Stimulated activated CD8-positive, alpha-beta memory T cell treated with anti-CD3 and anti-CD28 coated beads, Interleukin-4, amount 100 ng/mL, for 48 hours (primary cell): ENCODE data around the gene ATG7.
"Not testable (repeated sequence)": the region's sequence is repeated elsewhere in the genome, so short reads cannot be mapped to it uniquely, and the experiment has no call there.

Experiments used
- DNase-seq: peaks from one replicate; pipeline ENCODE4 v3.0.0-alpha.2; 2020

ATG7 gene

DNA sequence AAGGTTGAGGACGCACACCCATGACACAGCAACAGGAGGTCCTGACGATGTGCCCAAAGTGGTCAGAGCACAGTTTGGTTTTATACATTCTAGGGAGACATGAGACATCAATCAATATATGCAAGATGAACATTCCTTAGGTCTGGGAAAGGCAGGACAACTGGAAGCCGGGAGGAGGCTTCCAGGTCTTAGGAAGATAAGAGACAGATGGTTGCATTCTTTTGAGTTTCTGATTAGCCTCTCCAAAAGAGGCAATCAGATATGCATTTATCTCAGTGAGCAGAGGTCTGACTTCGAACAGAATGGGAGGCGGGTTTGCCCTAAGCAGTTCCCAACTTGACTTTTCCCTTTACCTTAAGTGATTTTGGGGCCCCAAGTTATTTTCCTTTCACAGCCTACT is 16.7 kb upstream of the ATG7 start:
- not testable (repeated sequence) for DNase-seq

- DNase-seq: no peak
These were observed 13.2 kb upstream of the ATG7 start for GRCh38 chr3:11258958-11259357.

DNA sequence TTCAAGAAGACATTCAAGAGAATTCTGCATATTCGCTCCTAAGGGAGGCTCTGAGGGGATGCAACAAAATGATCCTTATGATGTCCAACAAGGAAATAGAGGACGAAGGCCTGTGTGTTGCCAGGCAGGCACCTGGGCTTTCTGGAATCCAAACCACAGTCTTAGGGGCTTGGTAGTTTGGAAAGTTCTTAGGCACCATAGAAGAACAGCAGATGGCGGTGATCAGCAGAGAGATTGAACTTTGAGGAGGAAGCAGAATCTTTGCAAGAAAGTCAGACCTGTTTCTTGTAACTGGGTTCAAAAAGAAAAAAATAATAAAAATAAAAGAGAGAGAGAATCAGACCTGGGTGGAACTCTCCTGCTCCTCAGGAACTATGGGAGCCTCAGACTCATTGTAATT is 11.7 kb upstream of the ATG7 start:
- no peak for DNase-seq

DNA sequence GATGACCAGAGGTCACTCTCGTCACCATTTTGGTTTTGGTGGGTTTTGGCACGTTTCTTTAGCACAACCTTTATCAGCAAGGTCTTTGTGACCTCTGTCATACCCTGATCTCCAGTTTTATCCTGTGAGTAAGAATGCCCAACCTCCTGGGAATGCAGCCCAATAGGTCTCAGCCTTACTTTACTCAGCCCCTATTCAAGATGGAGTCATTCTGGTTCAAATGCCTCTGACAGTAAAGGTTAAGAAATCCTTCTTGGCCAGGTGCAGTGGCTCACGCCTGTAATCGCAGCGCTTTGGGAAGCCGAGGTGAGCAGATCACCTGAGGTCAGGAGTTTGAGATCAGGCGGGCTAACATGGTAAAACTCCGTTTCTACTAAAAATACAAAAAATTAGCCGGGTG is 3.2 kb upstream of the ATG7 start:
- DNase-seq: no peak

- no peak for DNase-seq
These were observed 843 bp downstream of the ATG7 start for GRCh38 chr3:11272906-11273574.

DNA sequence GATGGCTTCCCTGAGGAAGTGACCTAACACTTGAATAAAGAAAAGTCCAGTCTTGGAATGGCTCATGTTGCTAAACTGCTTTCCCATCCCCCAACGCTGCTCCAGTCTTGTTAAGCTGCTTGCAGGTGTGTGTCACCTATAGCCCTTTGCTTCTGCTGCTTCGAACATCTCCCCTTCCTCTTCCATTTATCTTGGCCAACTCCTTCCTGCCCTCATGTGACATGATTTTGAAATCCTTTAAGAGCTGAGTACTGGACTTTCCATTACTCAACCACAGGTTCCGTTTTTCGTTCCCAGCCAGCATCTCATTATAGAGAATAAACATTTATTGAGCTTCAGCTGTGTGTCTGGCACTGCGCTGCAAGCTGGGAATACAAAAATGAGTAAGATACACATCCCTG is 1.7 kb downstream of the ATG7 start:
- no peak for DNase-seq

- DNase-seq: no peak
These were observed 2.5 kb downstream of the ATG7 start for GRCh38 chr3:11274566-11275142.

DNA sequence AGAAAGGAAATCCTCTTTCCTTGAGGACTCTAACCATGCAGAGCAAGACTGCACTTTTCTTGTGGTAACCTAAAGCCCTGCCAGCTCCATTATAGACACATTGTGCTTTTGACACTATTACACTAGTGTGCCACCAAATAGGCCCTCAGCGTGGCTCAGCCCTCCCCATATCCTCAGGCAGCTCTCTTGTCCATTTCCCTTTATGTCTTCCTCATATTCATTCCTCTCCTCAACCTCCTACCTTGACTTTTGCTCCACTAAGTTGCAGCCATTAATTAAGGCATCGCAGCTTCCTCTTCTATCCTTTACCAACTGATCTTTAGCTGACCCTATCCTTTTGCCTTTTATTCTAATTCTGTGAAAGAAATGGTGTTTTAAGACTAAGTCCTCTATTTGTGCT is 3.7 kb downstream of the ATG7 start:
- DNase-seq: no peak

DNA sequence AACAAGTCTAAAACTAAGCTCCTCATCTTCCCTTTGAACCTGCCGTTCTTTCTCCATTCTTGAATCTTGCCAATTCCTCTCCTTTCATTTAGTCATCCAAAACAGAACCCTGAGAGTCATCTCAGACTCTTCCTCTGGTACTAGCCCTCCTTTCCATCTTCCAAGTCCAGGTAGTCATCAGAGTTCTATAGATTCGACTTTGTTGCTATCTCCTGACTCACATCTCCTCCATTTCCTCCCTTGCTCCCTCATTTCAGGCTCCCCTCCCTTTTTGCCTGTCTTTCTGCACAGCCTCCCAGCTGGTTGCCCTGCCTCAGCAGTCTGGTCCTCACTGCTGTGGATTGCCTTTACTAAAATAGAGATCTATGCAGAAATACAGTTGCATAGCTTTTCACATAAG is 4.7 kb downstream of the ATG7 start:
- DNase-seq: no peak

GRCh38 chr3:11282250-11283138 is 10.3 kb downstream of the ATG7 start:
- no peak for DNase-seq

DNA sequence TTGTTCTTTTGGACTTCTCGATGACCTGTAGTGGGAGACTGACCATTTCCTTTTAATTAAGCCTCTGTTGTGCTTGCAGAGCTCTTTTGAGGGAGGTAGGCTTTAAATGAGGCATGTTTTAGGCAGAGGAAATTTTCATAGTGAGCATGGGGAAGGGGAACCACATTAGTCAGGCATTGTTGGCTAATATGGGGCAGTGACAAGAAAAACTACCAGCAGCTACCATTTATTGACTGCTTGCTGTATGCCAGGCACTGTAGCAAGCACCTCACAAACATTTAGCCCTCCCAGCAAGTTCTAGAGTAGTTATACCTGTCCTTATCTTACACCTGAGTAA is 10.9 kb downstream of the ATG7 start:
- no peak for DNase-seq

DNA sequence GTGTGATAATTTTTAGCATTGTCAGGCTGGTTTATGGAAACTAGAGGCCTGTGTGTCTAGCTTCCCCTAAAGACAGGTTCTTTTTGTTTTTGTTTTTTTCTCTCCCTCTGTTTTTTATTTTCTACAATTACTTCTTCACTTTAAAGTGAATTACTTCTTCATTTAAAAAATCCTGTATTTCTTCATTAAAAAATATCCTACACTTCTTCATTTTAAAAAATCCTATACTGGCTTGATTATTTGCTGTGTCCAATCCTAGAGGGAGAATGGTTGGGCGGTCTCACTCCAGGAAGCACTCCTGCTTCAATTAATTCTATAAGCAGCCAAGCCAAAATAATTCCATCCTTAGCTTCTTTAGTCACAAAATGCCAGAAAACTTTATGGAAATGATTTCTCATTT is 11.8 kb downstream of the ATG7 start:
- no peak for DNase-seq

DNA sequence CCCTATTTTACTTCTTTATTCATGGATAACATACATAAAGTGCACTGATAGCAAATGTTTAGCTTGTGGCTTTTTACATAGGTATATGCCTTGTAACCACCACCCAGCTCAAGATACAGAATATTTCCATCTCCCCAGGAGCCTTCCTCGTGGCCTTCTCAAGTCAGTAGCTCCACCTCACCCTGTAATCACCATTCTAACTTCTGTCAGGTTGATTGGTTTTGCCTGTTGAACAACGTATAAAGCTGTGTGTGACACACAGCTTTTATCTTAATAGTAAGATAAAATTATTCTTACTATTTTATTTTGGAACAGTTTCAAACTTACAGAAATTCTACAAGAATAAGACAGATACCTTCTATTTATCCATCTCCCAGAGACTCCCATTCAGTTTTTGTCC is 13.3 kb downstream of the ATG7 start:
- DNase-seq: no peak

DNA sequence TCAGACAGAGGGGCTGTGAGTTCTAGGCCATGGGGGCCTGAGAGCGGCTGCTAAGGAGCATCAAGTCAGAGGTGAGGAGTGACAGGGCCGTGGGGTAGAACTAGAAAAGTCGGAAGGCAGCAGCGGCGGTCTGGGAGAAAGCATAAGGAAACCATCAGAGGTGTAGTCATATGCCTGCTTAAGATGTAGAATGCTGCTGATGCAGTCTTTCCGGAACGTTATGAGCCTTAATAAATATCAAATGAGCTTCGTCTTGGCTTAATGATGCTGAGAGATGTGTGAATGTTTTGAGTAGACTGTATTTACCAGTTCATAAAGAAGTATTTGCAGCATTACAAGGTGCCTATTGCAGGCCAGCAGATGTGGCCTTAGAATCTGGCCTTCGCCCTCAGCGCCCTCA is 15.2 kb downstream of the ATG7 start:
- DNase-seq: no peak

GRCh38 chr3:11288021-11288491 is 15.9 kb downstream of the ATG7 start:
- DNase-seq: no peak

- DNase-seq: no peak
These were observed 16.8 kb downstream of the ATG7 start for GRCh38 chr3:11288786-11289637.

GRCh38 chr3:11289864-11290263 is 17.7 kb downstream of the ATG7 start:
- DNase-seq: no peak

DNA sequence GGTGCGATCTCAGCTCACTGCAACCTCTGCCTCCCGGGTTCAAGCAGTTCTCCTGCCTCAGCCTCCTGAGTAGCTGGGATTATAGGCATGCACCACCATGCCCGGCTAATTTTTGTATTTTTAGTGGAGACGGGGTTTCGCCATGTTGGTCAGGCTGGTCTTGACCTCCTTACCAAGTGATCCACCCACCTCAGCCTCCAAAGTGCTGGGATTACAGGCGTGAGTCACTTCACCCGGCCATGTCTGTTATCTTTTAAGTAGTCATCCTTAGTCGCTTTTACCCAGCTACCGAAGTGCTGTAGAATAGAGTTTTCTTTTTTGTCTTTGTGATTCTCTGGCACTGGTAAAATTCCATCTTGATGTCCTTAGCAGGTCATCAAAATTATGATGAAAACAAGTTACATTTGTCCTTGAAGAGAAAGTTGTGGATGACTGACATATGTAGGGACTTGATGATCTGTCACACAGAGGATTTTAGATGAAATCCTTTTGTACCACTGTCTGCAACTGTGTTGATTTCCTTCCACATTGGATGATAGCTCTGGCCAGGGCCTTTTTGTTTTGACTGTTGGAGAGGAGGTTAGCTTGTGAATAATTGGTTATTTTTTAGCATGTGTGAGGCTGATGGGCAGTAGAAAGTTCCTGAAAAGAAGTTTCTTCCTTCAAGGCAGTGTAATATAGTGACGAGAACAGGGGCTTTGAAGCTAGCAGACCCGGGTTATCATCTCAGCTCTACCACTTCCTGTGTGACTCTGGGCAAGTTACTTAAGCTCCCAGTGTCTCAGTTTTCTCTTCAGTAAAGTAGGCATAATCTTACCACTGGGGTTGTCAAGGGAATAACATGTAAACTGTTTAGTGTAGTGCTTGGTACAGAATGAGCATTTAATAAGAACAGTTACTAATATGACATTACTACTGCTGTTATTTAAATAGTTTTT is 18.8 kb downstream of the ATG7 start:
- no peak for DNase-seq

DNA sequence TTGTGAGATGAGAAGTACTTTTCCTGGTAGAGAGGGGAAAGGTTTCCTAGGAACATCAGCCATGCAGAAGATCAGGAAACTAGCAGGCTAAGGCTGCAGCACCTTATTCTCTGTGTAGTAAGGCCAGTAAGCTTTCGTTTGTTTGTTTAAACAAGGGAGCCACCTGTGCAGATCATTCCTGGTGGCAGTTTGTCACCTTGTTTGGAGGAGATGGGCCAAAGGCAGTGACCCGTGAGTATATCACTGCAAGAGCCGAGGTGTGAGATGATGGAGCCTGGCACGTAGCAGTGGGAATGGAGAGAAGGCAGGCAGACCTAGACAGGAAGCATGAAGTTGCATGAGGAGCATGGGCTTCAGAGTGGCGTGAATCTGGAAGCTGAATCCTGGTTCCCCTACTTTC is 19.6 kb downstream of the ATG7 start:
- no peak for DNase-seq

DNA sequence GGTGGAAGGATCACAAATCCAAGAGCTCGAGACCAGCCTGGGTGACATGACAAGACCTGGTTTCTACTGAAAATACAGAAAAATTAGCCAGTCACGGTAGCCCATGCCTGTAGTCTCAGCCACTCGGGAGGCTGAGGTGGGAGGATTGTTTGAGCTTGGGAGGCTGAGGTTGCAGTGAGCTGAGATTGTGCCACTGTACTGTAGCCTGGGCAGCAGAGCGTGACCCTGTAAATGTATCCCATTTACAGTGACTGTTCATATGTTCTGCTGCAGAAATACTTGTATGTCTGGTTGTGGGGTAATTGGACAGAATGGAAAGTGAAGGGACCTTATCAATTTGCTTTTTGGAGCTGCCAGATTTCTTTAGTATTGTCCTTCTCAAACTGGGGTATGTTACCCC is 24.9 kb downstream of the ATG7 start:
- DNase-seq: no peak

GRCh38 chr3:11300970-11301369 is 28.8 kb downstream of the ATG7 start:
- DNase-seq: no peak

DNA sequence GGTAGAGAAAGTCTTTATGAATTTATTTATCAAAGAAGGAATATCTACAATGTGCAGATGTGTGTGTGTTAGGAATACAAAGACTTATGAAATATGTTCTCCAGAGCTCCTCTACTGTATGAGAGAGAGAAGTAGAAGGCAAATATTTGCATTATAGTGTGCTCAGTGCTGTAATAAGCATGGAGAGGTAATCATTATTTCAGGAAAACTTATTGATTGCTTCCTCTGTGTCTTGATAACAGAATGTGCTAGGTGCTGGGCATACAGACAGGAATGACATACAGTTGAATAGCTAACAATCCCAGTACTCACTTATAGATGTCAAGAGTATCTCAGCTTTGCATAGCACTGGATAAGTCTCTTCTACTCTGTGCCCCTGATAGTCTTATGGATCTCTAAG is 30.2 kb downstream of the ATG7 start:
- DNase-seq: no peak
